HUES48 (cell line): Measurements from ENCODE around the gene MYBBP1A.

ENCODE experiments used
- H3K27ac ChIP-seq: one replicate; pipeline ENCODE4 v1.7.0; 2013; ENCODE audit warnings: low read depth, low read length, inconsistent platforms
- H3K27me3 ChIP-seq: 2 replicates; pipeline ENCODE4 v1.6.1; 2013; ENCODE audit warnings: mild to moderate bottlenecking, low read length; ENCODE audit not compliant: control insufficient read depth, insufficient read depth
- H3K36me3 ChIP-seq: 2 replicates; pipeline ENCODE4 v1.6.1; 2013; ENCODE audit warnings: low read length; ENCODE audit not compliant: control insufficient read depth, insufficient read depth
- H3K4me1 ChIP-seq: 2 replicates; pipeline ENCODE4 v1.6.1; 2013; ENCODE audit warnings: mild to moderate bottlenecking, low read length; ENCODE audit not compliant: control insufficient read depth, insufficient read depth
- H3K4me3 ChIP-seq: 2 replicates; pipeline ENCODE4 v1.5.1; 2013; ENCODE audit warnings: mild to moderate bottlenecking, low read depth, low read length
- H3K9ac ChIP-seq: 2 replicates; pipeline ENCODE4 v1.6.1; 2013; ENCODE audit warnings: mild to moderate bottlenecking, low read depth, low read length, moderate library complexity
- H3K9me3 ChIP-seq: 2 replicates; pipeline ENCODE4 v1.6.1; 2013; ENCODE audit warnings: low read length; ENCODE audit not compliant: control insufficient read depth, insufficient read depth

The MYBBP1A gene

GRCh38 chr17:4490637-4491061 is 64.5 kb downstream of the MYBBP1A start:
- Histone ChIP-seq H3K36me3 (no peaks in the 10 kb centered on the region), H3K9ac (no peak overlapping the region), H3K4me1 (peaks cover 8% of the 10 kb centered on the region; the same call in 1 of the 2 replicates), H3K27me3 (no peaks in the 10 kb centered on the region), H3K27ac (no peak overlapping the region), H3K4me3 (no peak overlapping the region), H3K9me3 (no peaks in the 10 kb centered on the region)

- no peak overlapping the region for H3K9ac ChIP-seq
- no peak overlapping the region for H3K27ac ChIP-seq
These were observed 65.0 kb downstream of the MYBBP1A start for GRCh38 chr17:4490109-4490591.

GRCh38 chr17:4488989-4489595 is 66.1 kb downstream of the MYBBP1A start:
- Histone ChIP-seq H3K9me3 (no peaks in the 10 kb centered on the region), H3K27me3 (no peaks in the 10 kb centered on the region), H3K36me3 (no peaks in the 10 kb centered on the region), H3K9ac (no peak overlapping the region), H3K4me3 (no peak overlapping the region), H3K4me1 (peaks cover 8% of the 10 kb centered on the region; the same call in 1 of the 2 replicates), H3K27ac (no peak overlapping the region)

More at GRCh38 chr17:4490109-4490591, 65.0 kb downstream of the MYBBP1A start:
- no peaks in the 10 kb centered on the region for H3K36me3 ChIP-seq
- no peaks in the 10 kb centered on the region for H3K9me3 ChIP-seq
- peaks cover 8% of the 10 kb centered on the region; the same call in 1 of the 2 replicates for H3K4me1 ChIP-seq
- H3K4me3 ChIP-seq = no peak overlapping the region
- H3K27me3 ChIP-seq = no peaks in the 10 kb centered on the region
